Progenitor cell of endocrine pancreas (in vitro differentiated cells): ENCODE results near the gene SPRR4. TPM values are rescaled to one million over a fixed set of nuclear protein-coding genes. Genes with fewer than 3 reads are reported as not detected.
A peak's percentile ranks its signal among the peaks of the same experiment; 100 is the strongest.

Experiments used
- DNase-seq: peaks from one replicate; pipeline ENCODE4 v3.0.0; 2021; ENCODE audit warnings: low spot score; ENCODE audit not compliant: unreplicated experiment
- H3K27ac Mint-ChIP-seq: 2 replicates; pipeline ENCODE4 v1.8.0; 2021; ENCODE audit warnings: mild to moderate bottlenecking, moderate library complexity, mixed read lengths
- H3K27me3 Mint-ChIP-seq: 2 replicates; pipeline ENCODE4 v1.8.0; 2021; ENCODE audit warnings: mixed read lengths
- H3K36me3 Mint-ChIP-seq: 2 replicates; pipeline ENCODE4 v1.8.0; 2022; ENCODE audit warnings: mixed read lengths; ENCODE audit not compliant: insufficient read depth
- H3K4me1 Mint-ChIP-seq: 2 replicates; pipeline ENCODE4 v1.8.0; 2021; ENCODE audit warnings: low read depth, mixed read lengths
- H3K4me3 Mint-ChIP-seq: 2 replicates; pipeline ENCODE4 v1.8.0; 2021; ENCODE audit warnings: low read depth, mild to moderate bottlenecking, moderate library complexity, mixed read lengths
- H3K9me3 Mint-ChIP-seq: 2 replicates; pipeline ENCODE4 v1.8.0; 2021; ENCODE audit warnings: low read depth, mixed read lengths
- CTCF ChIP-seq: fragments of 200-600 bp; sonication (generic); IDR thresholded peaks from one replicate; pipeline ENCODE4 v1.5.0; 2021; ENCODE audit warnings: antibody characterized with exemption, mild to moderate bottlenecking; ENCODE audit not compliant: unreplicated experiment
- total RNA-seq: library from RNA; stranded (reverse); gene quantifications from 2 replicates; pipeline ENCODE4 v1.2.1, GENCODE V29; 2021

Gene SPRR4
- total RNA-seq, 1 donor from 2014 or later: not detected

- Mint-ChIP-seq H3K27ac (no peak overlapping the region), H3K4me3 (no peak overlapping the region), H3K36me3 (no peaks in the 10 kb centered on the region), H3K27me3 (no peaks in the 10 kb centered on the region), H3K9me3 (peaks cover 6% of the 10 kb centered on the region), H3K4me1 (no peaks in the 10 kb centered on the region)
- TF ChIP-seq CTCF: no peak
- DNase-seq: no peak
Measured at GRCh38 chr1:152959273-152959672, 11.2 kb upstream of the SPRR4 start.

GRCh38 chr1:152959801-152960451 is 10.5 kb upstream of the SPRR4 start:
- Mint-ChIP-seq H3K4me3 (no peak overlapping the region), H3K36me3 (no peaks in the 10 kb centered on the region), H3K4me1 (no peaks in the 10 kb centered on the region), H3K27me3 (no peaks in the 10 kb centered on the region), H3K27ac (no peak overlapping the region), H3K9me3 (peaks cover 4% of the 10 kb centered on the region)
- TF ChIP-seq CTCF: no peak
- no peak for DNase-seq

DNA sequence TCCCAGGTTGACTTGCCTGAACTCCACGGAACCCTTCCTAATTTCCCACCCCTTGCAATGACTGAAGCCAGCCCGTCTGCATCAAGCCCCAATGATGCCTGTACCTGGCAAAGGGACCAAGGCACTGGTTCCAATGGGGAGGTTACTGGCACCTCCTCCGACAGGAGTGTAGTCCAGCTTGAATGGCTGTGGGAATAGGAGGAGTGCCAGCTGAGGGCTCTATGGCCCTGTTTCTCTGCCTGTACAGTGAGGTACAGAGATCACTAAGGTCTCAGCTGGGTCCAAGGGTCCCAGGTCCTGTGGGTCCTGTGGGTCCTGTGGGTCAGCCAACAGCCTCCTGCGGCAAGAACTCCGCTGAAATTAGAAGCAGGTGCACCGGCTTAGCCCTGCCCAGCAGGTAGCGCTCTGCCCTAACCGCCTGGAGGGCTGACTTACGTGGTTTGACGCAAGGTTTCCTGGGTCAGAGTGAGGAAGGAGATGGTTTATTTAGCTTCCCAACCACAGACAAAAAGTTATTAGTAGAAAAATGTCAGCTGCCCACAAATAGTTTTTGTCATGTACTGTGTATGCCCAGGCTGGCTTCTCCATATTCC is 9.9 kb upstream of the SPRR4 start:
- H3K27me3 Mint-ChIP-seq: no peaks in the 10 kb centered on the region
- H3K4me3 Mint-ChIP-seq: no peak overlapping the region
- H3K27ac Mint-ChIP-seq: no peak overlapping the region
- H3K36me3 Mint-ChIP-seq: no peaks in the 10 kb centered on the region
- DNase-seq: no peak
- no peaks in the 10 kb centered on the region for H3K4me1 Mint-ChIP-seq
- peaks cover 3% of the 10 kb centered on the region for H3K9me3 Mint-ChIP-seq
- TF ChIP-seq CTCF: peak; percentile 36

GRCh38 chr1:152961226-152961891 is 9.1 kb upstream of the SPRR4 start:
- Mint-ChIP-seq H3K4me1 (no peaks in the 10 kb centered on the region), H3K27me3 (no peaks in the 10 kb centered on the region), H3K36me3 (no peaks in the 10 kb centered on the region), H3K9me3 (peaks cover 3% of the 10 kb centered on the region), H3K4me3 (no peak overlapping the region), H3K27ac (no peak overlapping the region)
- no peak for DNase-seq
- TF ChIP-seq CTCF: no peak

- Mint-ChIP-seq H3K4me1 (no peaks in the 10 kb centered on the region), H3K27ac (no peak overlapping the region), H3K9me3 (peaks cover 3% of the 10 kb centered on the region), H3K27me3 (no peaks in the 10 kb centered on the region), H3K36me3 (no peaks in the 10 kb centered on the region), H3K4me3 (no peak overlapping the region)
- TF ChIP-seq CTCF: no peak
- DNase-seq: no peak
Measured at GRCh38 chr1:152962876-152963415, 7.5 kb upstream of the SPRR4 start.
